ENCODE data around the gene SOCS3. TPM values are rescaled to one million over a fixed set of nuclear protein-coding genes. Genes with fewer than 3 reads are reported as not detected.

Gene SOCS3
- total and polyA plus RNA-seq, 2 experiments from 2014 or later: 13.2 to 32.9 TPM

DNA sequence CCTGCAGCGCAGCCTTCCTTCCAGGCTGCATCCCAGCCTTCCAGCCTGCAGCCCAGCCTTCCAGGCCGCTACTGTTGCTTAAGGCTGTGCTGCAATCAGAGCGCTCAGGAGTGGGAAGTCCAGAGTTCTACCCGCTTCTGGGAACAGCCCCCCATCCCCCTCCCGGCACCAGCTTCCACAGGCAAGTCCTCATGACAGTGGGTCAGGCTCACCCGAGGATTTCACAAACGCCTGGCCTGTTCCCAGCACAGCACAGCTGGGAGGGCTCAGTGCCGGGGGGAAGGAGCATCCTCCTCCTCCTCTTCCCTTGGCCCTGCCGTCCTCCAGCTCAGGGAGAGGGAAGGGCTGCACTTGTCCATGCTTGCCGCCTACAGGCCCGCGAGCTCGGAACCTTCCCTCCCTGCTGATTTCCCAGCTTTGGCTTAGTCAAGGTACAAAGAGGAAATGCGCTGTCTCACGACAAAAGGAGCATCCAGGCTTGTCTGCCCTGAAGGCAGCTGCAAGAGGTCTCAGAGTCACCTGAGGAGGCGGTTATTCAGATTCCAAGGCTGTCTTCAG, 8.3 kb downstream of the SOCS3 start:
- H3F3A ChIP-seq (replicated peaks; ENCODE audit: low read depth): peaks cover 43% of the 10 kb centered on the region
- TF ChIP-seq POLR2AphosphoS5 (IDR thresholded peaks at IDR 0.05; ENCODE audit: low read depth): peak; percentile 55
- TF ChIP-seq ZNF331 (CRISPR knock-in tag; IDR thresholded peaks at IDR 0.05; ENCODE audit: low read depth): no peak
- TF ChIP-seq, protein P1, sequence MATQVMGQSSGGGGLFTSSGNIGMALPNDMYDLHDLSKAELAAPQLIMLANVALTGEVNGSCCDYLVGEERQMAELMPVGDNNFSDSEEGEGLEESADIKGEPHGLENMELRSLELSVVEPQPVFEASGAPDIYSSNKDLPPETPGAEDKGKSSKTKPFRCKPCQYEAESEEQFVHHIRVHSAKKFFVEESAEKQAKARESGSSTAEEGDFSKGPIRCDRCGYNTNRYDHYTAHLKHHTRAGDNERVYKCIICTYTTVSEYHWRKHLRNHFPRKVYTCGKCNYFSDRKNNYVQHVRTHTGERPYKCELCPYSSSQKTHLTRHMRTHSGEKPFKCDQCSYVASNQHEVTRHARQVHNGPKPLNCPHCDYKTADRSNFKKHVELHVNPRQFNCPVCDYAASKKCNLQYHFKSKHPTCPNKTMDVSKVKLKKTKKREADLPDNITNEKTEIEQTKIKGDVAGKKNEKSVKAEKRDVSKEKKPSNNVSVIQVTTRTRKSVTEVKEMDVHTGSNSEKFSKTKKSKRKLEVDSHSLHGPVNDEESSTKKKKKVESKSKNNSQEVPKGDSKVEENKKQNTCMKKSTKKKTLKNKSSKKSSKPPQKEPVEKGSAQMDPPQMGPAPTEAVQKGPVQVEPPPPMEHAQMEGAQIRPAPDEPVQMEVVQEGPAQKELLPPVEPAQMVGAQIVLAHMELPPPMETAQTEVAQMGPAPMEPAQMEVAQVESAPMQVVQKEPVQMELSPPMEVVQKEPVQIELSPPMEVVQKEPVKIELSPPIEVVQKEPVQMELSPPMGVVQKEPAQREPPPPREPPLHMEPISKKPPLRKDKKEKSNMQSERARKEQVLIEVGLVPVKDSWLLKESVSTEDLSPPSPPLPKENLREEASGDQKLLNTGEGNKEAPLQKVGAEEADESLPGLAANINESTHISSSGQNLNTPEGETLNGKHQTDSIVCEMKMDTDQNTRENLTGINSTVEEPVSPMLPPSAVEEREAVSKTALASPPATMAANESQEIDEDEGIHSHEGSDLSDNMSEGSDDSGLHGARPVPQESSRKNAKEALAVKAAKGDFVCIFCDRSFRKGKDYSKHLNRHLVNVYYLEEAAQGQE (IDR thresholded peaks at IDR 0.05; ENCODE audit: unreplicated experiment): no peak
- no peak for TF ChIP-seq EZH2 (IDR thresholded peaks at IDR 0.05; ENCODE audit: low read depth, unreplicated experiment)
- TF ChIP-seq JUNB (IDR thresholded peaks at IDR 0.05; ENCODE audit: unreplicated experiment): no peak
- TF ChIP-seq, protein P2, sequence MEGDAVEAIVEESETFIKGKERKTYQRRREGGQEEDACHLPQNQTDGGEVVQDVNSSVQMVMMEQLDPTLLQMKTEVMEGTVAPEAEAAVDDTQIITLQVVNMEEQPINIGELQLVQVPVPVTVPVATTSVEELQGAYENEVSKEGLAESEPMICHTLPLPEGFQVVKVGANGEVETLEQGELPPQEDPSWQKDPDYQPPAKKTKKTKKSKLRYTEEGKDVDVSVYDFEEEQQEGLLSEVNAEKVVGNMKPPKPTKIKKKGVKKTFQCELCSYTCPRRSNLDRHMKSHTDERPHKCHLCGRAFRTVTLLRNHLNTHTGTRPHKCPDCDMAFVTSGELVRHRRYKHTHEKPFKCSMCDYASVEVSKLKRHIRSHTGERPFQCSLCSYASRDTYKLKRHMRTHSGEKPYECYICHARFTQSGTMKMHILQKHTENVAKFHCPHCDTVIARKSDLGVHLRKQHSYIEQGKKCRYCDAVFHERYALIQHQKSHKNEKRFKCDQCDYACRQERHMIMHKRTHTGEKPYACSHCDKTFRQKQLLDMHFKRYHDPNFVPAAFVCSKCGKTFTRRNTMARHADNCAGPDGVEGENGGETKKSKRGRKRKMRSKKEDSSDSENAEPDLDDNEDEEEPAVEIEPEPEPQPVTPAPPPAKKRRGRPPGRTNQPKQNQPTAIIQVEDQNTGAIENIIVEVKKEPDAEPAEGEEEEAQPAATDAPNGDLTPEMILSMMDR (conservative IDR thresholded peaks at IDR 0.05; ENCODE audit: low read depth in 2 of 2): peak in 1 of 2 experiments; percentile 25; a peak in 2 of 4 replicates
- no peak for TF ChIP-seq EZH2phosphoT487 (IDR thresholded peaks at IDR 0.05; ENCODE audit: unreplicated experiment)
- no peak for TF ChIP-seq CREB1 (CRISPR knock-in tag; IDR thresholded peaks at IDR 0.05; ENCODE audit: low read depth)
- no peak for TF ChIP-seq ZNF114 (CRISPR knock-in tag; IDR thresholded peaks at IDR 0.05)
- TF ChIP-seq, protein P3, sequence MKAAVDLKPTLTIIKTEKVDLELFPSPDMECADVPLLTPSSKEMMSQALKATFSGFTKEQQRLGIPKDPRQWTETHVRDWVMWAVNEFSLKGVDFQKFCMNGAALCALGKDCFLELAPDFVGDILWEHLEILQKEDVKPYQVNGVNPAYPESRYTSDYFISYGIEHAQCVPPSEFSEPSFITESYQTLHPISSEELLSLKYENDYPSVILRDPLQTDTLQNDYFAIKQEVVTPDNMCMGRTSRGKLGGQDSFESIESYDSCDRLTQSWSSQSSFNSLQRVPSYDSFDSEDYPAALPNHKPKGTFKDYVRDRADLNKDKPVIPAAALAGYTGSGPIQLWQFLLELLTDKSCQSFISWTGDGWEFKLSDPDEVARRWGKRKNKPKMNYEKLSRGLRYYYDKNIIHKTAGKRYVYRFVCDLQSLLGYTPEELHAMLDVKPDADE (IDR thresholded peaks at IDR 0.05): peak; percentile 59
- TF ChIP-seq STAT1 (IDR thresholded peaks at IDR 0.05; ENCODE audit: unreplicated experiment): no peak
- TF ChIP-seq, protein P4, sequence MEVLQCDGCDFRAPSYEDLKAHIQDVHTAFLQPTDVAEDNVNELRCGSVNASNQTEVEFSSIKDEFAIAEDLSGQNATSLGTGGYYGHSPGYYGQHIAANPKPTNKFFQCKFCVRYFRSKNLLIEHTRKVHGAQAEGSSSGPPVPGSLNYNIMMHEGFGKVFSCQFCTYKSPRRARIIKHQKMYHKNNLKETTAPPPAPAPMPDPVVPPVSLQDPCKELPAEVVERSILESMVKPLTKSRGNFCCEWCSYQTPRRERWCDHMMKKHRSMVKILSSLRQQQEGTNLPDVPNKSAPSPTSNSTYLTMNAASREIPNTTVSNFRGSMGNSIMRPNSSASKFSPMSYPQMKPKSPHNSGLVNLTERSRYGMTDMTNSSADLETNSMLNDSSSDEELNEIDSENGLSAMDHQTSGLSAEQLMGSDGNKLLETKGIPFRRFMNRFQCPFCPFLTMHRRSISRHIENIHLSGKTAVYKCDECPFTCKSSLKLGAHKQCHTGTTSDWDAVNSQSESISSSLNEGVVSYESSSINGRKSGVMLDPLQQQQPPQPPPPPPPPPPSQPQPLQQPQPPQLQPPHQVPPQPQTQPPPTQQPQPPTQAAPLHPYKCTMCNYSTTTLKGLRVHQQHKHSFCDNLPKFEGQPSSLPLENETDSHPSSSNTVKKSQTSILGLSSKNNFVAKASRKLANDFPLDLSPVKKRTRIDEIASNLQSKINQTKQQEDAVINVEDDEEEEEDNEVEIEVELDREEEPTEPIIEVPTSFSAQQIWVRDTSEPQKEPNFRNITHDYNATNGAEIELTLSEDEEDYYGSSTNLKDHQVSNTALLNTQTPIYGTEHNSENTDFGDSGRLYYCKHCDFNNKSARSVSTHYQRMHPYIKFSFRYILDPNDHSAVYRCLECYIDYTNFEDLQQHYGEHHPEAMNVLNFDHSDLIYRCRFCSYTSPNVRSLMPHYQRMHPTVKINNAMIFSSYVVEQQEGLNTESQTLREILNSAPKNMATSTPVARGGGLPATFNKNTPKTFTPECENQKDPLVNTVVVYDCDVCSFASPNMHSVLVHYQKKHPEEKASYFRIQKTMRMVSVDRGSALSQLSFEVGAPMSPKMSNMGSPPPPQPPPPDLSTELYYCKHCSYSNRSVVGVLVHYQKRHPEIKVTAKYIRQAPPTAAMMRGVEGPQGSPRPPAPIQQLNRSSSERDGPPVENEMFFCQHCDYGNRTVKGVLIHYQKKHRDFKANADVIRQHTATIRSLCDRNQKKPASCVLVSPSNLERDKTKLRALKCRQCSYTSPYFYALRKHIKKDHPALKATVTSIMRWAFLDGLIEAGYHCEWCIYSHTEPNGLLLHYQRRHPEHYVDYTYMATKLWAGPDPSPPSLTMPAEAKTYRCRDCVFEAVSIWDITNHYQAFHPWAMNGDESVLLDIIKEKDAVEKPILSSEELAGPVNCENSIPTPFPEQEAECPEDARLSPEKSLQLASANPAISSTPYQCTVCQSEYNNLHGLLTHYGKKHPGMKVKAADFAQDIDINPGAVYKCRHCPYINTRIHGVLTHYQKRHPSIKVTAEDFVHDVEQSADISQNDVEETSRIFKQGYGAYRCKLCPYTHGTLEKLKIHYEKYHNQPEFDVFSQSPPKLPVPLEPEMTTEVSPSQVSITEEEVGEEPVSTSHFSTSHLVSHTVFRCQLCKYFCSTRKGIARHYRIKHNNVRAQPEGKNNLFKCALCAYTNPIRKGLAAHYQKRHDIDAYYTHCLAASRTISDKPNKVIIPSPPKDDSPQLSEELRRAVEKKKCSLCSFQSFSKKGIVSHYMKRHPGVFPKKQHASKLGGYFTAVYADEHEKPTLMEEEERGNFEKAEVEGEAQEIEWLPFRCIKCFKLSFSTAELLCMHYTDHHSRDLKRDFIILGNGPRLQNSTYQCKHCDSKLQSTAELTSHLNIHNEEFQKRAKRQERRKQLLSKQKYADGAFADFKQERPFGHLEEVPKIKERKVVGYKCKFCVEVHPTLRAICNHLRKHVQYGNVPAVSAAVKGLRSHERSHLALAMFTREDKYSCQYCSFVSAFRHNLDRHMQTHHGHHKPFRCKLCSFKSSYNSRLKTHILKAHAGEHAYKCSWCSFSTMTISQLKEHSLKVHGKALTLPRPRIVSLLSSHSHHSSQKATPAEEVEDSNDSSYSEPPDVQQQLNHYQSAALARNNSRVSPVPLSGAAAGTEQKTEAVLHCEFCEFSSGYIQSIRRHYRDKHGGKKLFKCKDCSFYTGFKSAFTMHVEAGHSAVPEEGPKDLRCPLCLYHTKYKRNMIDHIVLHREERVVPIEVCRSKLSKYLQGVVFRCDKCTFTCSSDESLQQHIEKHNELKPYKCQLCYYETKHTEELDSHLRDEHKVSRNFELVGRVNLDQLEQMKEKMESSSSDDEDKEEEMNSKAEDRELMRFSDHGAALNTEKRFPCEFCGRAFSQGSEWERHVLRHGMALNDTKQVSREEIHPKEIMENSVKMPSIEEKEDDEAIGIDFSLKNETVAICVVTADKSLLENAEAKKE (CRISPR knock-in tag; IDR thresholded peaks at IDR 0.05): no peak; the same call in 1 of the 2 replicates
- no peak for TF ChIP-seq NANOG (IDR thresholded peaks at IDR 0.05; ENCODE audit: borderline replicate concordance)
- no peaks in the 10 kb centered on the region for H4K20me1 ChIP-seq (replicated peaks; ENCODE audit: insufficient read depth)
- peaks cover 12% of the 10 kb centered on the region for H3K27me3 ChIP-seq (ENCODE audit: insufficient read depth)
- no peaks in the 10 kb centered on the region; the same call in 1 of the 2 replicates for H3K9me2 ChIP-seq (ENCODE audit: insufficient read depth)
- Mint-ChIP-seq H3K4me3 (peak overlapping the region; percentile 65), H3K9me3 (0 out of 3 replicates have a peak, but pooled peaks cover 4% of the 10 kb centered on the region), H3K4me1 (peaks cover 46% of the 10 kb centered on the region), H3K27me3 (ENCODE audit: insufficient read depth, low read depth, poor library complexity) (peaks cover 24% of the 10 kb centered on the region), H3K36me3 (ENCODE audit: low read depth) (peaks cover 16% of the 10 kb centered on the region), H3K27ac (peak overlapping the region; percentile 89)
- peak overlapping the region; percentile 77 for H3K27ac ChIP-seq (ENCODE audit: low read depth)
- H3K4me1 ChIP-seq (ENCODE audit: insufficient read depth): peaks cover 40% of the 10 kb centered on the region
- peak overlapping the region; percentile 60 for H3K4me3 ChIP-seq
- H3K4me2 ChIP-seq: peak overlapping the region; percentile 84
- ATAC-seq: peak; percentile 33
- no peaks in the 10 kb centered on the region for H3K36me3 ChIP-seq (ENCODE audit: insufficient read depth)
- DNase-seq (ENCODE audit: low spot score): peak; percentile 90
- H3K79me2 ChIP-seq (replicated peaks; ENCODE audit: insufficient read depth): 0 out of 2 replicates have a peak, but pooled peaks cover 5% of the 10 kb centered on the region
- peak overlapping the region; percentile 70; the same call in 1 of the 2 replicates for H2AFZ ChIP-seq
